CD4-positive, CD25-positive, alpha-beta regulatory T cell (primary cell): ENCODE measurements around the gene B3GALT5. TPM values are rescaled to one million over a fixed set of nuclear protein-coding genes. Genes with fewer than 3 reads are reported as not detected.

Experiments
- ATAC-seq, 2 donors: fragments of 150-1000 bp; cut with Tn5 transposase; one replicate each; pipeline ENCODE4 v1.10.0; 2021; ENCODE audit warnings: low read depth in 2 of 2, moderate number of reproducible peaks in 2 of 2, moderate library complexity in 1 of 2
- DNase-seq, 3 donors: peaks; one replicate each; pipeline versions ENCODE4 v3.0.0 to v3.0.0-alpha.2; 2012 to 2022; ENCODE audit warnings: mixed read lengths in 1 of 3
- H3K27ac ChIP-seq: one replicate; pipeline ENCODE4 v1.7.0; 2013; ENCODE audit warnings: mild to moderate bottlenecking, low read length; ENCODE audit not compliant: insufficient read depth, poor library complexity, severe bottlenecking
- H3K27me3 ChIP-seq: one replicate; pipeline ENCODE4 v1.7.0; 2013; ENCODE audit warnings: low read length; ENCODE audit not compliant: control insufficient read depth, insufficient read depth
- H3K36me3 ChIP-seq: one replicate; pipeline ENCODE4 v1.7.0; 2013; ENCODE audit warnings: mild to moderate bottlenecking, low read length, moderate library complexity; ENCODE audit not compliant: control insufficient read depth, insufficient read depth
- H3K4me1 ChIP-seq: 2 replicates; pipeline ENCODE4 v1.7.0; 2013; ENCODE audit warnings: mild to moderate bottlenecking, low read length; ENCODE audit not compliant: insufficient read depth, control insufficient read depth, poor library complexity, severe bottlenecking
- H3K4me3 ChIP-seq: one replicate; pipeline ENCODE4 v1.7.0; 2013; ENCODE audit warnings: low read depth, mild to moderate bottlenecking, low read length, moderate library complexity
- H3K9me3 ChIP-seq, 2 experiments: 1 replicate in 1 of 2; 2 replicates in 1 of 2; pipeline ENCODE4 v1.7.0; 2013; ENCODE audit warnings: low read length in 2 of 2, mild to moderate bottlenecking in 1 of 2, moderate library complexity in 1 of 2; ENCODE audit not compliant: control insufficient read depth in 2 of 2
- H3K27ac Mint-ChIP-seq, 3 donors: one replicate each; pipeline ENCODE4 v1.8.0; 2020 to 2022; ENCODE audit warnings: mild to moderate bottlenecking in 3 of 3, mixed read lengths in 3 of 3, moderate library complexity in 2 of 3
- H3K27me3 Mint-ChIP-seq: one replicate; pipeline ENCODE4 v1.8.0; 2022; ENCODE audit warnings: mild to moderate bottlenecking, mixed read lengths
- H3K36me3 Mint-ChIP-seq: one replicate; pipeline ENCODE4 v1.8.0; 2020; ENCODE audit warnings: mixed read lengths
- H3K4me1 Mint-ChIP-seq, 4 donors: one replicate each; pipeline ENCODE4 v1.8.0; 2020 to 2022; ENCODE audit warnings: mixed read lengths in 4 of 4, mild to moderate bottlenecking in 1 of 4
- H3K4me3 Mint-ChIP-seq, 4 donors: one replicate each; pipeline ENCODE4 v1.8.0; 2020 to 2022; ENCODE audit warnings: mild to moderate bottlenecking in 4 of 4, mixed read lengths in 4 of 4, moderate library complexity in 3 of 4
- H3K9me3 Mint-ChIP-seq, 7 donors: one replicate each; pipeline ENCODE4 v1.8.0; 2020 to 2022; ENCODE audit warnings: mixed read lengths in 7 of 7, mild to moderate bottlenecking in 3 of 7, moderate library complexity in 2 of 7
- polyA plus RNA-seq, 4 donors: library from polyadenylated mRNA; unstranded; fragments of 300-500 nt; fragmentation: Illumina TruSeq; gene quantifications; one replicate each; pipeline ENCODE4 v1.2.3, GENCODE V29; 2021
- total RNA-seq: library from RNA; stranded (reverse); gene quantifications from one replicate; pipeline ENCODE4 v1.2.3, GENCODE V29; 2022

The B3GALT5 gene
- total and polyA plus RNA-seq, 5 donors from 2014 or later, result not detected

- H3K27me3 Mint-ChIP-seq, result peaks cover 4% of the 10 kb centered on the region
- no peaks in the 10 kb centered on the region for H3K9me3 ChIP-seq
- DNase-seq (no peak), ATAC-seq (no peak)
- H3K27ac Mint-ChIP-seq, result no peak overlapping the region
- no peaks in the 10 kb centered on the region for H3K4me1 Mint-ChIP-seq
- H3K4me3 Mint-ChIP-seq, result no peak overlapping the region
- H3K36me3 Mint-ChIP-seq, result no peaks in the 10 kb centered on the region
- no peak overlapping the region for H3K4me3 ChIP-seq
- H3K36me3 ChIP-seq, result no peaks in the 10 kb centered on the region
- peaks cover 0 to 2% (median 0%) of the 10 kb centered on the region in 7 donors for H3K9me3 Mint-ChIP-seq
- no peaks in the 10 kb centered on the region for H3K27me3 ChIP-seq
- H3K27ac ChIP-seq, result no peak overlapping the region
- no peaks in the 10 kb centered on the region for H3K4me1 ChIP-seq
Observed at GRCh38 chr21:39597595-39597994, 15.1 kb upstream of the B3GALT5 start.

- Mint-ChIP-seq H3K4me1 (no peaks in the 10 kb centered on the region), H3K9me3 (peaks cover 0 to 2% (median 0%) of the 10 kb centered on the region in 7 donors), H3K36me3 (no peaks in the 10 kb centered on the region), H3K27me3 (peaks cover 4% of the 10 kb centered on the region), H3K27ac (peak overlapping the region in 1 of 3 donors; percentile 41), H3K4me3 (no peak overlapping the region)
- DNase-seq (no peak), ATAC-seq (no peak)
- H3K4me1 ChIP-seq, result no peaks in the 10 kb centered on the region
- H3K9me3 ChIP-seq, result no peaks in the 10 kb centered on the region
- H3K4me3 ChIP-seq, result no peak overlapping the region
- no peak overlapping the region for H3K27ac ChIP-seq
- no peaks in the 10 kb centered on the region for H3K36me3 ChIP-seq
- no peaks in the 10 kb centered on the region for H3K27me3 ChIP-seq
Observed at GRCh38 chr21:39599191-39599970, 13.4 kb upstream of the B3GALT5 start.

GRCh38 chr21:39601187-39601928 is 11.4 kb upstream of the B3GALT5 start:
- Mint-ChIP-seq H3K4me1 (no peaks in the 10 kb centered on the region), H3K4me3 (no peak overlapping the region), H3K27ac (peak overlapping the region in 1 of 3 donors; percentile 70), H3K36me3 (no peaks in the 10 kb centered on the region), H3K27me3 (peaks cover 4% of the 10 kb centered on the region), H3K9me3 (peaks cover 0 to 2% (median 0%) of the 10 kb centered on the region in 7 donors)
- Histone ChIP-seq H3K27me3 (no peaks in the 10 kb centered on the region), H3K27ac (no peak overlapping the region), H3K4me1 (no peaks in the 10 kb centered on the region), H3K9me3 (no peaks in the 10 kb centered on the region), H3K36me3 (no peaks in the 10 kb centered on the region), H3K4me3 (no peak overlapping the region)
- ATAC-seq (no peak), DNase-seq (no peak)

- no peaks in the 10 kb centered on the region for H3K36me3 Mint-ChIP-seq
- DNase-seq, result no peak
- no peaks in the 10 kb centered on the region for H3K4me1 ChIP-seq
Observed at GRCh38 chr21:39602076-39602689, 10.6 kb upstream of the B3GALT5 start.

GRCh38 chr21:39602793-39603192 is 9.9 kb upstream of the B3GALT5 start:
- no peak for DNase-seq
- no peak overlapping the region for H3K27ac Mint-ChIP-seq
- no peak overlapping the region for H3K4me3 Mint-ChIP-seq
- H3K27me3 ChIP-seq, result no peaks in the 10 kb centered on the region
- H3K4me1 Mint-ChIP-seq, result no peaks in the 10 kb centered on the region
- H3K4me3 ChIP-seq, result no peak overlapping the region
- H3K27me3 Mint-ChIP-seq, result no peaks in the 10 kb centered on the region
- H3K36me3 Mint-ChIP-seq, result no peaks in the 10 kb centered on the region
- H3K9me3 Mint-ChIP-seq, result peaks cover 0 to 2% (median 0%) of the 10 kb centered on the region in 7 donors
- no peak for ATAC-seq
- no peak overlapping the region for H3K27ac ChIP-seq
- H3K9me3 ChIP-seq, result no peaks in the 10 kb centered on the region
- H3K4me1 ChIP-seq, result no peaks in the 10 kb centered on the region
- H3K36me3 ChIP-seq, result no peaks in the 10 kb centered on the region

More at GRCh38 chr21:39602076-39602689, 10.6 kb upstream of the B3GALT5 start:
- no peak overlapping the region for H3K27ac Mint-ChIP-seq
- Histone ChIP-seq H3K9me3 (no peaks in the 10 kb centered on the region), H3K4me3 (no peak overlapping the region), H3K27ac (no peak overlapping the region), H3K27me3 (no peaks in the 10 kb centered on the region), H3K36me3 (no peaks in the 10 kb centered on the region)
- H3K4me3 Mint-ChIP-seq, result no peak overlapping the region
- H3K9me3 Mint-ChIP-seq, result peaks cover 0 to 2% (median 0%) of the 10 kb centered on the region in 7 donors
- H3K27me3 Mint-ChIP-seq, result peaks cover 4% of the 10 kb centered on the region
- H3K4me1 Mint-ChIP-seq, result no peaks in the 10 kb centered on the region
- no peak for ATAC-seq

GRCh38 chr21:39604951-39605350 is 7.8 kb upstream of the B3GALT5 start:
- Mint-ChIP-seq H3K27me3 (peaks cover 4% of the 10 kb centered on the region), H3K27ac (no peak overlapping the region)
- no peak for ATAC-seq

DNA sequence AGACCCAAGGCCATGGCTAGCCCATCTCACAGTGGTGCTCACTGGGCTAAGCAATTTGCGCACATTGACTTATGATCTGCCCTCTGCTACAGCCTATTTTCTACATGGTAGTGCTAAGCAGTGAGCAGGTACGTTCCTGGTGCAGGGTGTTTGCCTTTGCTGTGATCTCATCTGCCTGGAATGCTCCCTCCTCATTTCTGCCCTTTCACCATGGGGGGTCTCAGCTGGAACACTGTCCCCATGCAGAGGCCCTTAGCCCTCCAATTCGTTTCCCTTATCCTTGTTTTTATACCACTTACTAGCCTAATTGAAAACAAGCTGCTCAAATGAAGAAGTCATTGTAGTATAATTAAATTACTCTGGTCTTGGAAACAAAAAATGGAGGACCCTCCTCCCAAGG is 2.0 kb upstream of the B3GALT5 start:
- ATAC-seq, result no peak
- Mint-ChIP-seq H3K9me3 (peaks cover 0 to 3% (median 0%) of the 10 kb centered on the region in 7 donors), H3K27me3 (peaks cover 24% of the 10 kb centered on the region), H3K4me3 (peak overlapping the region in 1 of 4 donors; percentile 61), H3K27ac (no peak overlapping the region), H3K4me1 (peaks cover 0 to 3% (median 2%) of the 10 kb centered on the region in 4 donors), H3K36me3 (no peaks in the 10 kb centered on the region)
- H3K9me3 ChIP-seq, result no peaks in the 10 kb centered on the region
- H3K36me3 ChIP-seq, result no peaks in the 10 kb centered on the region
- peaks cover 14% of the 10 kb centered on the region for H3K27me3 ChIP-seq
- DNase-seq, result no peak
- H3K27ac ChIP-seq, result no peak overlapping the region
- no peak overlapping the region for H3K4me3 ChIP-seq
- H3K4me1 ChIP-seq, result no peaks in the 10 kb centered on the region

More at GRCh38 chr21:39604951-39605350, 7.8 kb upstream of the B3GALT5 start:
- no peaks in the 10 kb centered on the region for H3K4me1 ChIP-seq
- peaks cover 0 to 3% (median 0%) of the 10 kb centered on the region in 7 donors for H3K9me3 Mint-ChIP-seq
- H3K27ac ChIP-seq, result no peak overlapping the region
- H3K4me1 Mint-ChIP-seq, result no peaks in the 10 kb centered on the region
- no peaks in the 10 kb centered on the region for H3K9me3 ChIP-seq
- no peaks in the 10 kb centered on the region for H3K27me3 ChIP-seq
- no peak overlapping the region for H3K4me3 ChIP-seq
- H3K36me3 Mint-ChIP-seq, result no peaks in the 10 kb centered on the region
- H3K36me3 ChIP-seq, result no peaks in the 10 kb centered on the region
- DNase-seq, result no peak
- H3K4me3 Mint-ChIP-seq, result no peak overlapping the region
